Endodermal cell (in vitro differentiated cells): ENCODE measurements around the gene JAZF1. TPM values are rescaled to one million over a fixed set of nuclear protein-coding genes. Genes with fewer than 3 reads are reported as not detected.

Experiments
- DNase-seq: peaks from one replicate; pipeline ENCODE4 v3.0.0-alpha.2; 2017
- H3K27ac ChIP-seq: 2 replicates; pipeline ENCODE4 v1.5.1; 2013; ENCODE audit warnings: mild to moderate bottlenecking, low read depth, low read length, moderate library complexity
- H3K27me3 ChIP-seq: 2 replicates; pipeline ENCODE4 v1.6.1; 2013; ENCODE audit warnings: mild to moderate bottlenecking, low read length, moderate library complexity; ENCODE audit not compliant: insufficient read depth, control insufficient read depth, poor library complexity, severe bottlenecking
- H3K36me3 ChIP-seq: 2 replicates; pipeline ENCODE4 v1.7.0; 2013; ENCODE audit warnings: mild to moderate bottlenecking, low read length, moderate library complexity; ENCODE audit not compliant: control insufficient read depth, insufficient read depth
- H3K4me1 ChIP-seq: one replicate; pipeline ENCODE4 v1.7.0; 2013; ENCODE audit warnings: low read length; ENCODE audit not compliant: control insufficient read depth, insufficient read depth
- H3K4me3 ChIP-seq: 2 replicates; pipeline ENCODE4 v1.5.1; 2013; ENCODE audit warnings: mild to moderate bottlenecking, low read length, moderate library complexity
- H3K9ac ChIP-seq: 2 replicates; pipeline ENCODE4 v1.6.1; 2013; ENCODE audit warnings: mild to moderate bottlenecking, low read length, moderate library complexity; ENCODE audit not compliant: poor library complexity, severe bottlenecking; ENCODE audit errors: extremely low read depth
- H3K9me3 ChIP-seq: 2 replicates; pipeline ENCODE4 v1.6.1; 2013; ENCODE audit warnings: mild to moderate bottlenecking, low read length, moderate library complexity; ENCODE audit not compliant: control insufficient read depth
- H3K27ac Mint-ChIP-seq: 2 replicates; pipeline ENCODE4 v1.8.0; 2020; ENCODE audit warnings: mixed read lengths
- H3K27me3 Mint-ChIP-seq: 2 replicates; pipeline ENCODE4 v1.8.0; 2021; ENCODE audit warnings: mild to moderate bottlenecking, mixed read lengths; ENCODE audit not compliant: insufficient read depth
- H3K36me3 Mint-ChIP-seq: 2 replicates; pipeline ENCODE4 v1.8.0; 2020; ENCODE audit warnings: low read depth, mixed read lengths
- H3K4me1 Mint-ChIP-seq: 2 replicates; pipeline ENCODE4 v1.8.0; 2020; ENCODE audit warnings: mixed read lengths
- H3K4me3 Mint-ChIP-seq: 2 replicates; pipeline ENCODE4 v1.8.0; 2020; ENCODE audit warnings: mild to moderate bottlenecking, moderate library complexity, mixed read lengths
- H3K9me3 Mint-ChIP-seq: 2 replicates; pipeline ENCODE4 v1.8.0; 2020; ENCODE audit warnings: mild to moderate bottlenecking, mixed read lengths
- WGBS, 2 experiments: methylation state at CpG; one replicate each; pipeline versions ENCODE4 v1.1.5 to v1.1.7; 2013; ENCODE audit warnings: missing lambda C conversion rate in 2 of 2, mixed read lengths in 1 of 2; ENCODE audit not compliant: insufficient coverage in 1 of 2, insufficient read length in 1 of 2; 5-methylcytosine and 5-hydroxymethylcytosine counted together
- total RNA-seq, 2 donors: library from RNA; stranded (reverse); fragmentation: NEBNext Ultra II Directional in 1 of 2; extraction: Animal tissue kit (Norgen Biotek cat#: 25700) in 1 of 2; gene quantifications; 2 replicates in 1 of 2; 3 replicates in 1 of 2; pipeline ENCODE4 v1.2.1, GENCODE V29; 2021
- TF ChIP-seq, protein P1 (sequence below): fragments of 200-600 bp; sonication (generic); conservative IDR thresholded peaks from 2 replicates; pipeline ENCODE4 v1.5.0; 2021; ENCODE audit warnings: antibody characterized with exemption, mild to moderate bottlenecking

Gene JAZF1
- total RNA-seq, 2 donors from 2014 or later: 18.3 to 33.6 TPM

DNA sequence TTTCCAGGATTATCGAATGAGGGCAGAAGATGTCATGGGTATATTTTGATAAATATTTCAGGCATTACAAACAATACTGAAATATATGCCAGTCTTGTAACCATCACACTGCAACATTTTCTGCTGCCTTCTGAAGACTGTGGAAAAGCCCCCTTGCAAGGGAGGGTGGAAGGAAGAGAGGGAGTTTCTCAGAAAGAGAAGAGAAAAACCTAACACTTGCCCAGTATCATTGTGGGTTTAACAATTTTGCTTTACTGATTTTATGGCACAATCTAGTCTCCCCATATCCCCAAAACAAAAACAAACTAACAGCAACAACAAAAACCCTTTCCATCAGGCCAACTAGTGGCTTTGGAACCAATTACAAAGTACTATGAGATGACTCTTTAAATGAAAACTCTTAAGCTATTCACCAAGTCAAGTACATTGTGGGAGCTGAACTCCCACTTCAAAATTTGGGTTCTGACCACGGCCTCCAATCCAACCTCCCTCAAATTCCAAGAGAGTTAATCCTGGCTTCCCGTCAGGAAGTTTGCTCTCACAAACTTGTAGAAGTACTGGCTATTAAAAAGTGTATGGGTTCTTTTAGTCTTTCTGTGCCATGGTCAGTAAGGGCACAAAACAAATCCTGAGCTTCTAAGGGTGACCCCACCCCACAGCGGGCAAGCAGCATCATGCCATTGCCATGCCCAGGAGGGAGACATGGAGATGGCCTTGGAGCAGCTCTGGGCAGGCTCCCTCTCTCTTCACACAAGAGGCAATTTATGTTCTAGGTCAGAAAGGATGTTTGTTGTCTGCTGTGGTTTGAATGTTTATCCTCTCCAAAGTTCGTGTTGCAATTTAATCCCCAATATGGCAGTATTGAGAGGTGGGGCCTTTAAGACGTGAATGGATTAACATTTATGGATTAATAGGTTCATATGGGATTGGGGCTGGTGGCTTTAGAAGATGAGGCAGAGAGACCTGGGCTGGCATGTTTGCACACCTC lies 96.3 kb downstream of the JAZF1 start:
- Histone ChIP-seq H3K4me3 (no peak overlapping the region), H3K9me3 (no peaks in the 10 kb centered on the region), H3K27ac (no peak overlapping the region), H3K36me3 (no peaks in the 10 kb centered on the region), H3K9ac (no peak overlapping the region), H3K27me3 (no peaks in the 10 kb centered on the region), H3K4me1 (no peaks in the 10 kb centered on the region)
- TF ChIP-seq, protein P1, sequence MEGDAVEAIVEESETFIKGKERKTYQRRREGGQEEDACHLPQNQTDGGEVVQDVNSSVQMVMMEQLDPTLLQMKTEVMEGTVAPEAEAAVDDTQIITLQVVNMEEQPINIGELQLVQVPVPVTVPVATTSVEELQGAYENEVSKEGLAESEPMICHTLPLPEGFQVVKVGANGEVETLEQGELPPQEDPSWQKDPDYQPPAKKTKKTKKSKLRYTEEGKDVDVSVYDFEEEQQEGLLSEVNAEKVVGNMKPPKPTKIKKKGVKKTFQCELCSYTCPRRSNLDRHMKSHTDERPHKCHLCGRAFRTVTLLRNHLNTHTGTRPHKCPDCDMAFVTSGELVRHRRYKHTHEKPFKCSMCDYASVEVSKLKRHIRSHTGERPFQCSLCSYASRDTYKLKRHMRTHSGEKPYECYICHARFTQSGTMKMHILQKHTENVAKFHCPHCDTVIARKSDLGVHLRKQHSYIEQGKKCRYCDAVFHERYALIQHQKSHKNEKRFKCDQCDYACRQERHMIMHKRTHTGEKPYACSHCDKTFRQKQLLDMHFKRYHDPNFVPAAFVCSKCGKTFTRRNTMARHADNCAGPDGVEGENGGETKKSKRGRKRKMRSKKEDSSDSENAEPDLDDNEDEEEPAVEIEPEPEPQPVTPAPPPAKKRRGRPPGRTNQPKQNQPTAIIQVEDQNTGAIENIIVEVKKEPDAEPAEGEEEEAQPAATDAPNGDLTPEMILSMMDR: no peak
- WGBS, 2 experiments: 94 to 100% methylated on average over 1 to 5 of the region's 6 CpGs
- Mint-ChIP-seq H3K36me3 (no peaks in the 10 kb centered on the region), H3K27ac (no peak overlapping the region), H3K27me3 (no peaks in the 10 kb centered on the region), H3K4me1 (peaks cover 18% of the 10 kb centered on the region), H3K9me3 (no peaks in the 10 kb centered on the region), H3K4me3 (no peak overlapping the region)
- DNase-seq: no peak

DNA sequence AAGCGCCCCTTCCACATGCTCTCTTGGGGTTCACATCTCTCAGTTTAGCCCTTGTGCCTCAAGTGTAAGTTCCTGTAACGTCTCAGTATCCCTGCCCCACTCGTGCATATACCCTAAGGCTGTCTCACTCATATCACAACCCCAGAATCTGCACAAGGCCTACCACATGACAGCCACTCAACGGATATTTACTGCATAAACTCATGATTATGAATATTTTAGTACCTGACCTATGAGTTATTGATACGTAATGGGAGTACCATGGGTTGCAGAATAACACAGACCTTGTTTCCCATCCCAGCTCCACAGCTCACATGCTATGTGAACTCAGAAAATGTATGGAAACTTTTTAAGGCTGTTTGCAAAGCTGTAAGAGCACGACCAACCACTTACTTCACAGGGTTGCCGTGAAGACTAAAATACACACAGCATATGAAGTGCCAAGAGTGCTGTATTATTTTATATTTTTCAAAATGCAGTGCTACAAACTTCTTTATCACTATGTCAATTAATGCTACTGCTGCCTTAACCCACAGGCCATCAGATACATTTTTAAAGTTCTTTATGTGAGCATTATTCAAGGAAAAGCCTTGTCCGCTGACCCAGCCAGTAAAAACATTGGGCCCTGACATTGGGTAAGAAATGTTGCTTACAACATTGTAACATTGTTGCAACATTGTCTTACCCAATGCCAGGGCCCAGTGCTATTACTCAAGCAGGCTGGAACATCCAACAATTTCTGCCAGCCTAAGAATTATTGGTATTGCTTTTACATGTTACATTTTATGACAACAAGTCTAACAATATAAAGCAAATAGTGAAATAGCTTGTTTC lies 97.2 kb downstream of the JAZF1 start:
- H3K27ac ChIP-seq: no peak overlapping the region
- no peaks in the 10 kb centered on the region for H3K27me3 ChIP-seq
- TF ChIP-seq, protein P1: no peak
- H3K4me3 ChIP-seq: no peak overlapping the region
- Mint-ChIP-seq H3K9me3 (no peaks in the 10 kb centered on the region), H3K27me3 (no peaks in the 10 kb centered on the region), H3K36me3 (peaks cover 2% of the 10 kb centered on the region), H3K4me3 (no peak overlapping the region), H3K4me1 (peaks cover 13% of the 10 kb centered on the region), H3K27ac (no peak overlapping the region)
- H3K4me1 ChIP-seq: no peaks in the 10 kb centered on the region
- WGBS, 2 experiments: 96 to 97% methylated on average over 2 to 8 of the region's 8 CpGs
- H3K9me3 ChIP-seq: no peaks in the 10 kb centered on the region
- no peaks in the 10 kb centered on the region for H3K36me3 ChIP-seq
- no peak for DNase-seq
- H3K9ac ChIP-seq: no peak overlapping the region

DNA sequence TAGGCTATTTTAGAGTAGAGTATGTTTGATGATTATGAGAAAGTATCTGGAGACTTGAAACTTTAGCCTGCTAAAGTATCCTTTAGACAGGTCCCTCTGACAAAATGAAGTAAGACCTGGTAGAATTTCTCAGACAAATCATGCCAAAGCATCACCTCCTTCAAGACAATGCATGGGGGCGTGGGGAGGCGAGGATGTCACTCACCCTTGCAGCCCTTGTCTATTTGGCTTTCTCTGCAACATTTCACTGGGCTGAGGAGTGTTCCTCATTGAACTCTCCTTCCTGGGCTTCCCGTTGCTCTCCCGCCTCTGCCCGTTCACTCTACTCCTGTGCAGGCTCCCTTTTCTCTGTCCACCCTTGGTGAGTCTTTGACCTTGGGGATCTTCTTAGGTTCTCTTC lies 98.5 kb downstream of the JAZF1 start:
- no peak overlapping the region for H3K4me3 Mint-ChIP-seq
- no peaks in the 10 kb centered on the region for H3K9me3 ChIP-seq
- H3K9me3 Mint-ChIP-seq: no peaks in the 10 kb centered on the region
- no peak overlapping the region for H3K27ac ChIP-seq
- no peak overlapping the region for H3K4me3 ChIP-seq
- DNase-seq: no peak
- no peaks in the 10 kb centered on the region for H3K4me1 ChIP-seq
- H3K27me3 ChIP-seq: no peaks in the 10 kb centered on the region
- H3K9ac ChIP-seq: no peak overlapping the region
- TF ChIP-seq, protein P1: no peak
- no peaks in the 10 kb centered on the region for H3K36me3 ChIP-seq
- WGBS, 2 experiments: 88 to 91% methylated on average over 5 of the region's 5 CpGs
- H3K27me3 Mint-ChIP-seq: no peaks in the 10 kb centered on the region
- H3K4me1 Mint-ChIP-seq: peaks cover 13% of the 10 kb centered on the region
- H3K27ac Mint-ChIP-seq: no peak overlapping the region
- H3K36me3 Mint-ChIP-seq: peaks cover 2% of the 10 kb centered on the region
